Liver (tissue), 9 donors: Measurements from ENCODE around the gene CCRL2. TPM values are rescaled to one million over a fixed set of nuclear protein-coding genes. Genes with fewer than 3 reads are reported as not detected.

Source experiments
- DNase-seq: peaks from one replicate; pipeline ENCODE4 v3.0.0-alpha.2; 2017; ENCODE audit warnings: low spot score
- H3K27ac ChIP-seq, 2 donors: one replicate each; pipeline ENCODE4 v1.7.0; 2013; ENCODE audit warnings: inconsistent platforms in 2 of 2, low read length in 2 of 2, control low read depth in 1 of 2, low read depth in 1 of 2, mild to moderate bottlenecking in 1 of 2
- H3K27me3 ChIP-seq, 4 donors: one replicate each; pipeline versions ENCODE4 v1.6.1 to v1.7.0; 2013; ENCODE audit warnings: low read length in 3 of 4, inconsistent platforms in 1 of 4, mild to moderate bottlenecking in 1 of 4, moderate library complexity in 1 of 4; ENCODE audit not compliant: control insufficient read depth in 4 of 4, insufficient read depth in 4 of 4
- H3K36me3 ChIP-seq, 4 donors: one replicate each; pipeline versions ENCODE4 v1.6.1 to v1.7.0; 2013; ENCODE audit warnings: low read length in 3 of 4, mild to moderate bottlenecking in 3 of 4, low read depth in 1 of 4, moderate library complexity in 1 of 4; ENCODE audit not compliant: control insufficient read depth in 4 of 4, insufficient read depth in 3 of 4
- H3K4me1 ChIP-seq, 4 donors: one replicate each; pipeline versions ENCODE4 v1.6.1 to v1.7.0; 2013; ENCODE audit warnings: low read length in 3 of 4, mild to moderate bottlenecking in 3 of 4, moderate library complexity in 1 of 4; ENCODE audit not compliant: control insufficient read depth in 4 of 4, insufficient read depth in 4 of 4
- H3K4me3 ChIP-seq, 3 donors: one replicate each; pipeline versions ENCODE4 v1.6.1 to v1.7.0; 2013; ENCODE audit warnings: low read length in 3 of 3, control low read depth in 1 of 3, low read depth in 1 of 3, mild to moderate bottlenecking in 1 of 3
- H3K9ac ChIP-seq, 2 donors: one replicate each; pipeline ENCODE4 v1.7.0; 2013; ENCODE audit warnings: low read length in 2 of 2, mild to moderate bottlenecking in 2 of 2, moderate library complexity in 2 of 2, control low read depth in 1 of 2, low read depth in 1 of 2
- H3K9me3 ChIP-seq, 4 donors: one replicate each; pipeline versions ENCODE4 v1.6.1 to v1.7.0; 2013; ENCODE audit warnings: low read length in 3 of 4; ENCODE audit not compliant: control insufficient read depth in 4 of 4
- ATF3 ChIP-seq: IDR thresholded peaks from 2 replicates; pipeline ENCODE4 v1.6.1; 2016; ENCODE audit warnings: antibody characterized with exemption
- CTCF ChIP-seq: fragments of 150-350 bp; IDR thresholded peaks from 2 replicates; pipeline ENCODE4 v1.5.1; 2017; ENCODE audit warnings: improper control_type of control experiment, low read depth, low read length; ENCODE audit not compliant: missing input control
- FOXA1 ChIP-seq: IDR thresholded peaks from 2 replicates; pipeline ENCODE4 v1.6.1; 2016; ENCODE audit warnings: antibody characterized with exemption
- FOXA2 ChIP-seq: IDR thresholded peaks from 2 replicates; pipeline ENCODE4 v1.6.1; 2016; ENCODE audit warnings: antibody characterized with exemption
- HNF4A ChIP-seq, 2 donors: conservative IDR thresholded peaks; 2 replicates each; pipeline ENCODE4 v1.6.1; 2016; ENCODE audit warnings: antibody characterized with exemption in 2 of 2, mild to moderate bottlenecking in 2 of 2
- HNF4G ChIP-seq: IDR thresholded peaks from 2 replicates; pipeline ENCODE4 v1.6.1; 2016; ENCODE audit warnings: antibody characterized with exemption
- JUND ChIP-seq, 2 donors: IDR thresholded peaks; 2 replicates each; pipeline ENCODE4 v1.6.1; 2016; ENCODE audit warnings: antibody characterized with exemption in 2 of 2
- NR2F2 ChIP-seq: IDR thresholded peaks from 2 replicates; pipeline ENCODE4 v1.6.1; 2016; ENCODE audit warnings: antibody characterized with exemption
- RAD21 ChIP-seq, 2 donors: IDR thresholded peaks; 2 replicates each; pipeline ENCODE4 v1.6.1; 2016; ENCODE audit warnings: antibody characterized with exemption in 2 of 2, mild to moderate bottlenecking in 2 of 2
- REST ChIP-seq: IDR thresholded peaks from 2 replicates; pipeline ENCODE4 v1.6.1; 2016; ENCODE audit warnings: antibody characterized with exemption, mild to moderate bottlenecking
- SP1 ChIP-seq: IDR thresholded peaks from 2 replicates; pipeline ENCODE4 v1.6.1; 2018; ENCODE audit warnings: antibody characterized with exemption, mild to moderate bottlenecking
- YY1 ChIP-seq: IDR thresholded peaks from 2 replicates; pipeline ENCODE4 v1.6.1; 2016; ENCODE audit warnings: antibody characterized with exemption, mild to moderate bottlenecking
- ZBTB33 ChIP-seq: IDR thresholded peaks from 2 replicates; pipeline ENCODE4 v1.6.1; 2016; ENCODE audit warnings: antibody characterized with exemption
- WGBS: extraction: QIAGEN DNeasy Blood & Tissue Kit; methylation state at CpG from one replicate; pipeline ENCODE4 v1.1.7; 2013; 5-methylcytosine and 5-hydroxymethylcytosine counted together
- polyA plus RNA-seq, 2 donors: library from polyadenylated mRNA; stranded (reverse) in 1 of 2; unstranded in 1 of 2; fragments of 200-250 nt in 1 of 2; fragments of >200 nt in 1 of 2; fragmentation: Nextera tagmentation in 1 of 2; extraction: Ambion mirVana in 1 of 2; gene quantifications; one replicate each; pipeline versions ENCODE4 v1.2.1 to v1.2.3, GENCODE V29; 2013 to 2015
- total RNA-seq, 2 donors: library from RNA; depleted of rRNA; stranded (reverse); fragments of >200 nt; gene quantifications; one replicate each; pipeline ENCODE4 v1.2.3, GENCODE V29; 2014
- donor health status: healthy.
- donor health status: healthy.
- donor health status: healthy.
- donor health status: healthy.
- donor health status: healthy.

Gene CCRL2
- total and polyA plus RNA-seq, 4 donors = 0.51 to 9.0 (median 0.81) TPM

- Histone ChIP-seq H3K9ac (no peak overlapping the region), H3K4me1 (no peaks in the 10 kb centered on the region), H3K27me3 (no peaks in the 10 kb centered on the region), H3K27ac (no peak overlapping the region), H3K4me3 (no peak overlapping the region), H3K9me3 (no peaks in the 10 kb centered on the region), H3K36me3 (no peaks in the 10 kb centered on the region)
- DNase-seq = peak; percentile 24
- TF ChIP-seq FOXA1 (no peak), JUND (IDR thresholded peaks at IDR 0.05) (no peak), REST (no peak), FOXA2 (no peak), RAD21 (IDR thresholded peaks at IDR 0.05) (no peak), ATF3 (no peak)
- WGBS = 89% methylated on average over 21 of the region's 21 CpGs
Observed at GRCh38 chr3:46455231-46456115, 48.4 kb downstream of the CCRL2 start.

GRCh38 chr3:46456118-46456517, 49.1 kb downstream of the CCRL2 start:
- TF ChIP-seq YY1 = no peak
- no peak for TF ChIP-seq NR2F2
- no peak for TF ChIP-seq HNF4A (conservative IDR thresholded peaks at IDR 0.05)
- TF ChIP-seq SP1 = no peak
- TF ChIP-seq HNF4G = no peak
- no peak for TF ChIP-seq CTCF
- no peak for TF ChIP-seq FOXA1
- no peak for TF ChIP-seq ZBTB33
- H3K4me1 ChIP-seq = no peaks in the 10 kb centered on the region
- H3K9me3 ChIP-seq = no peaks in the 10 kb centered on the region
- WGBS = 94% methylated on average over 14 of the region's 14 CpGs
- H3K9ac ChIP-seq = no peak overlapping the region
- no peaks in the 10 kb centered on the region for H3K27me3 ChIP-seq
- DNase-seq = peak; percentile 31
- no peak overlapping the region for H3K4me3 ChIP-seq
- no peaks in the 10 kb centered on the region for H3K36me3 ChIP-seq
- H3K27ac ChIP-seq = no peak overlapping the region

Other genes starting within 250 kb of the CCRL2 start
- 10 to 100 TPM in 1 of 2 donors, 1 to 10 TPM in 1; 5.9 to 10.7 TPM for gene CCR1, start 198.9 kb upstream of the CCRL2 start, total RNA-seq
- 1 to 10 TPM; 1.4 to 4.4 TPM for gene CCR1, start 198.9 kb upstream of the CCRL2 start, polyA plus RNA-seq
- under 1 TPM in 1 of 2 donors, not detected in 1; 0.05 TPM for gene CCR3, start 164.8 kb upstream of the CCRL2 start, total RNA-seq
- gene CCR3, start 164.8 kb upstream of the CCRL2 start, polyA plus RNA-seq = under 1 TPM in 1 of 2 donors, not detected in 1; 0.13 TPM
- gene CCR2, start 53.1 kb upstream of the CCRL2 start, total RNA-seq = 1 to 10 TPM; 3.3 to 3.4 TPM
- gene CCR2, start 53.1 kb upstream of the CCRL2 start, polyA plus RNA-seq = 1 to 10 TPM in 1 of 2 donors, under 1 TPM in 1; 0.68 to 1.5 TPM
- gene CCR5, start 36.3 kb upstream of the CCRL2 start, total RNA-seq = under 1 TPM; 0.23 to 0.75 TPM
- gene CCR5, start 36.3 kb upstream of the CCRL2 start, polyA plus RNA-seq = under 1 TPM; 0.06 to 0.51 TPM
- gene LTF, start 57.6 kb downstream of the CCRL2 start, total RNA-seq = 10 to 100 TPM in 1 of 2 donors, under 1 TPM in 1; 0.92 to 14.7 TPM
- 1 to 10 TPM in 1 of 2 donors, under 1 TPM in 1; 0.36 to 1.9 TPM for gene LTF, start 57.6 kb downstream of the CCRL2 start, polyA plus RNA-seq
- 10 to 100 TPM in 1 of 2 donors, 1 to 10 TPM in 1; 1.0 to 35.1 TPM for gene RTP3, start 90.7 kb downstream of the CCRL2 start, total RNA-seq
- gene RTP3, start 90.7 kb downstream of the CCRL2 start, polyA plus RNA-seq = 10 to 100 TPM; 18.1 to 61.7 TPM
- gene LRRC2, start 159.0 kb downstream of the CCRL2 start, total RNA-seq = 1 to 10 TPM in 1 of 2 donors, under 1 TPM in 1; 0.93 to 6.6 TPM
- gene LRRC2, start 159.0 kb downstream of the CCRL2 start, polyA plus RNA-seq = 1 to 10 TPM; 1.9 to 7.6 TPM
- gene FAM240A, start 205.3 kb downstream of the CCRL2 start, total RNA-seq = not detected
- not detected for gene FAM240A, start 205.3 kb downstream of the CCRL2 start, polyA plus RNA-seq